Stimulated activated naive CD4-positive, alpha-beta T cell treated with Interleukin-2 at 50 U/mL for 16 hours (primary cell): Measurements from ENCODE around the gene LOC101059915.
"Not testable (repeated sequence)": the region's sequence is repeated elsewhere in the genome, so short reads cannot be mapped to it uniquely, and the experiment has no call there.

Source experiments
- DNase-seq: peaks from one replicate; lab custom pipeline; 2025; lab: John Stamatoyannopoulos, UW

LOC101059915 gene

DNA sequence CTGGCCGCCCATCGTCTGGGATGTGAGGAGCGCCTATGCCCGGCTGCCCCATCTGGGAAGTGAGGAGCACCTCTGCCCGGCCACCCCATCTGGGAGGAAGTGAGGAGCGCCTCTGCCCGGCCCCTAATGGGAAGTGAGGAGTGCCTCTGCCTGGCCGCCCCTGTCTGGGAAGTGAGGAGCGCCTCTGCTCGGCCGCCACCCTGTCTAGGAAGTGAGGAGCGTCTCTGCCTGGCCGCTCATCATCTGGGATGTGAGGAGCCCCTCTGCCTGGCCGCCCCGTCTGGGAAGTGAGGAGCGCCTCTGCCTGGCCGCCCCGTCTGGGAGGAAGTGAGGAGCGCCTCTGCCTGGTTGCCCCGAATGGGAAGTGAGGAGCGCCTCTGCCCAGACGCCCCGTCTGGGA is 8.3 kb downstream of the LOC101059915 start:
- not testable (repeated sequence) for DNase-seq

DNA sequence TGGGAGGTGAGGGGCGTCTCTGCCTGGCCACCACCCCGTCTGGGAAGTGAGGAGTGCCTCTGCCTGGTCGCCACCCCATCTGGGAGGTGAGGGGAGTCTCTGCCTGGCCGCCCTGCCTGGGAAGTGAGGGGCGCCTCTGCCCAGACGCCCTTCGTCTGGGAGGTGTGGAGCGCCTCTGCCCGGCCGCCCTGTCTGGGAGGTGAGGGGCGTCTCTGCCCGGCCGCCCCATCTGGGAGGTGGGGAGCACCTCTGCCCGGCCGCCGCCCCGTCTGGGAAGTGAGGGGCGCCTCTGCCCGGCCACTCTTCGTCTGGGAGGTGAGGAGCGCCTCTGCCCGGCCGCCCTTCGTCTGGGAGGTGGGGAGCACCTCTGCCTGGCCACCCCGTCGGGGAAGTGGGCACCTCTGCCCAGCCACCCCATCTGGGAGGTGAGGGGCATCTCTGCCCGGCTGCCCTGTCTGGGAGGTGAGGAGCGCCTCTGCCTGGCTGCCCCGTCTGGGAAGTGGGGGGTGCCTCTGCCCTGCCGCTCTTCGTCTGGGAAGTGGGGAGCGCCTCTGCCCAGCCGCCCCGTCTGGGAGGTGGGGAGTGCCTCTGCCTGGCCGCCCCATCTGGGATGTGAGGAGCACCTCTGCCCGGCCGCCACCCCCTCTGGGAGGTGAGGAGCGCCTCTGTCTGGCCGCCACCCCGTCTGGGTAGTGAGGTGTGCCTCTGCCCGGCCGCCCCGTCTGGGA is 8.9 kb downstream of the LOC101059915 start:
- not testable (repeated sequence) for DNase-seq

DNA sequence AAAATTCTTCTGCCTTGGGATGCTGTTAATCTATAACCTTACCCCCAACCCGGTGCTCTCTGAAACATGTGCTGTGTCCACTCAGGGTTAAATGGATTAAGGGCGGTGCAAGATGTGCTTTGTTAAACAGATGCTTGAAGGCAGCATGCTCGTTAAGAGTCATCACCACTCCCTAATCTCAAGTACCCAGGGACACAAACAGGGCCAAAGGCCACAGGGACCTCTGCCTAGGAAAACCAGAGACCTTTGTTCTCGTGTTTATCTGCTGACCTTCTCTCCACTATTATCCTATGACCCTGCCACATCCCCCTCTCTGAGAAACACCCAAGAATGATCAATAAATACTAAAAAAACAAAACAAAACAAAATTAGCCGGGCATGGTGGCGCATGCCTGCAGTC is 9.8 kb downstream of the LOC101059915 start:
- DNase-seq, result not testable (repeated sequence)

DNA sequence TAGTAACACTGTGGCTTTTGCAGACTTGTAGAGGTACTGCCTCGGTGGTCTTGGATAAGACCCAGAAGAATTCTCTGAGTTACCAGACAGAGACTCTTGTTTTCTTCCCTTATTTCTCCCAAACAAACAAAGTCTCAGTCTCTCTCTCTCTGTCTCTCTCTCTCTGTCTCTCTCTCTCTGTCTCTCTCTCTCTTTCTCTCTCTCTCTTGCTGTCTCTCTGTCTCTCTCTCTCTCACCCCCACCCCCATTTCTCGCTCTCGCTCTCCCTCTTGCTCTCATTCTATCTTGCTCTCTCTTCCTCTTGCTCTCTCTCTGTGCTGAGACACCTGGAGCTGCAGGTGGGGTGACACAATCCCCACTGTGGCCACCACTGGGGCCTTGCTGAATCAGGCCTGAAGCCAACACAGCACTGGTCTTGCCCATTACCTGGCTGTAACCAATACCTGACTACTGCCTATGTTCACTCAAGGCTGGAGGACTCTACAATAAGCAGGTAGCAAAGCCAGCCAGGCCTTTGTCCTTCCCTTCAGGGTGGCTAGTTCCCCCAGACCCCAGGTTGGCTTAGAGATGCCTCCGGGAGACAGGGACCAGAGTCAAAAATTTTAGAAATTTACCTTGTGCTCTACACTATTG is 12.3 kb downstream of the LOC101059915 start:
- DNase-seq, result no peak

DNA sequence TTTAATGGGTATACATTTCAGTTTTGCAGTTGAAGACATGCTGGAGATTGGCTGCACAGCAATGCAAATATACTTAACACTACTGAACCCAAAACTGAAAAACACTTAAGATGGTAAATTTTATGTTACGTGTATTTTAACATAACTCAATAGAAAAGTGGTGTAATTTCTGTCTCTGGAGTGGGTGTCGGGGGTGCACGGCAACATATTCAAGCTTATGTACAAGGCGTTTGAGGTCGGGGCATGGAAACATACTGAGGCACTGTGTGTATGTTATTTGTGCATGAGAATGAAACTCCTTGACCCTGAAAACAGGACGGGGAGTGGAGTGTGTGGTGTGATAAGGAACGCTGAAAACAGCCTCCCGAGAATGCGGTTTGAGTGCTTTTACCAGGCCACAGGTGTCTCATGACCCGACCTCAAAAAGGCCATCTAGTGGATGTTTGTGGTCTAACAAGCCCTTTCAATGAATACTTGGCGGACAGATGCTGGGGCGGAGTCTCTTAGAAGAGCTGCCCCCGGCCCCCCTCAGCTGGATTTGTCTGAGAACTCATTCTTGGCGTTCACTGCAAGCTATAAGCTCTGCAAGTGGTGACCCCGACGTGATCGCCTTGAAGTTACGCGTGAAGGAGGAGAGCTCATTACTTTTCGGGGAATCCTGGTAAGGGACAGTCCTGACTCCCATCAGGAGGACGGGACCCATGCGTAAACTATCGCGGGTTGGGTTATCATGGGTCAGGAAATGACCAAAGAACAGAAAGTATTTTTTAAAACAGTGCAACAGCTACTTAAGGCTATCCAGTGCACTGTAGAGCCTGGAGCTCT is 29.5 kb downstream of the LOC101059915 start:
- not testable (repeated sequence) for DNase-seq

DNA sequence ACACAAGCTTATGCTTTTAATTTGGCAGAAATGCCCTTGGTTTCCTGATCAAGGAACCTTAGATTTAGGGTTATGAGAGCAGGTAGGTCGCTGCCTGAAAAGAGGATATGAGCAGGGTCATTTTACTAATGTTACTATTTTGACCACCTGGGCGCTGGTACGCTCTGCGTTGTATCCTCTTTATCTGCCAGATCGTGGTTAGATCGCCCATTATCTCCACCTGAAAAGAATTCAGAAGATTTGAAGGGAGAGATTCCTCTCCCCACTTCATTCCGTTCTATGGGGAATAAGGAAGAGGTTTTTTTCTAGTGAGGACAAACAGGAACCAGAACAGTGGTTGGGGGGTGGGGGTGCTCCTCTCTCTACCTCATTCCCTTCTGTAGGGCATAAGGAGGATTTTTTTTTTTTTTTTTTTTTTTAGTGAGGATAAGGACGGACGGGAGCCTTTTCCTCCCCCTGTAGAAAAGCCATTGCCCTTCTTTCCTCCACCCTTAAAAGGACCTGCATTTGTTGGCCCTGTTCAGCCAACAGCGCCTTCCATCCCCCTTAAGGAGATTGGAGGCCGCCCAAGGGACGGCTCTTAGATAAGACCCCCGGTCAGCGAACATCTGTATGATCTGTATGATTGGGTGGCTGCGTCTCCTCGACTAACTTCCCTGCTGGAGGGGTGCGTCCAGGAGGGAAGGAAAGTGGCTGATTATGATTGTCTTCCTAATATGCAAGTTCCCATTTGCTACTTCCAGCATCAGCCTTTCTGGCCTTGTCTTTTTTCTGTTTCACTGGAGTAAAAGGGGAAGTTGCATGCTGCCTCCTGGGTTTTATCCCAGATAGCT is 30.3 kb downstream of the LOC101059915 start:
- not testable (repeated sequence) for DNase-seq

DNA sequence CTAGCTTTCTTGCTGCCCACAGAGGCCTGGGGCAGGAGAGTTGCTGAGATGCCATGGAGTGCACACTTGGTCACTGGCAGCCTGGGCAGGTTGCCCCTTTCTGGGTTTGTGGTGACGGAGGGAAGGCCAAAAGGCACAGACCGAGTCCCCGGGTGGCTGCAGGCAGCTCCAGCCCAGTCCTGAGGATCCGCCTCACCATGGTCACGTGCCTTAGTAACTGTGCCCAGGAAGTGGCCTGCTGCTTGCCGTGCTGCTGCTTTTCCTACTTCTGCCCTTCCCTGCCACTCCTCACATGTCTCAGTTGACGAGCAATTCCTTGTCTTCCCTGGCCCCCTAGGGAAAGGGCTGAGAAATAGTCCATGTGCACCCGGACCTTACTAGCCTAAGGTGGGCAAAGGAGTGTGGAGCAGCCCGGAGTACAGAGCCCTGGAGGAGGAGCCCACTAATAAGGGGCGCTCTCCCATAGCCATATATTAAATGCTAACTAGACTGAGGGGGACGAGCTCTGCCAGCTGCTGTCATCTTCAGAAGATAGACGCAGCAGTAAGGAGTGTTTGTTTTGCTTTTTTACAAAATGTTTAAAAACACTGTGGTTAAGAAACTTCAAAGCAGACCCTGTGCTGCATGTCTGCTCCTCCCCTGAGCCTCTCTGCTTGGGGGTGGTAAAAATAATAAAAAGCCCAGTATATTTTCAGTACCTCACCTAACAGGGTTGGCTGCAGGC is 31.1 kb downstream of the LOC101059915 start:
- not testable (repeated sequence) for DNase-seq

DNA sequence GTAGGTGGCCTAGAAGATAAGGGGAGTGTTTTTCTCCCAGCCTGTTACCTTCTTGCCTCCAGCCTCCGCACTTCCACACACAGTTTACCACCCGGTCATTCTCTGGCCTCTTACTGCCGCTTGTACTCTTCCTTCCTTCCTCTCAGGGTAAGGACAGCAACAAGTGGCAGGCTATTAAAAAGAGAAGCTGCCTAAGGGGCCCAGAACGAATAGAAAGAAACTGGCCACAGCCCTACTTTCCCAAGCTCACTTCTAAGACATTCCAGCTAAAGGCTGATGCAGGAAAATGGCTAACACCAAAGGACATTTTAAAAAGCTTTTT is 31.6 kb downstream of the LOC101059915 start:
- DNase-seq, result not testable (repeated sequence)

DNA sequence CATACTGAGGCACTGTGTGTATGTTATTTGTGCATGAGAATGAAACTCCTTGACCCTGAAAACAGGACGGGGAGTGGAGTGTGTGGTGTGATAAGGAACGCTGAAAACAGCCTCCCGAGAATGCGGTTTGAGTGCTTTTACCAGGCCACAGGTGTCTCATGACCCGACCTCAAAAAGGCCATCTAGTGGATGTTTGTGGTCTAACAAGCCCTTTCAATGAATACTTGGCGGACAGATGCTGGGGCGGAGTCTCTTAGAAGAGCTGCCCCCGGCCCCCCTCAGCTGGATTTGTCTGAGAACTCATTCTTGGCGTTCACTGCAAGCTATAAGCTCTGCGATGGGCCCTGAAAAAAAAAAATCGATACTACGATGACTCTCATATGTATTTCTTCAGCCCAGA is 35.5 kb downstream of the LOC101059915 start:
- DNase-seq, result not testable (repeated sequence)

DNA sequence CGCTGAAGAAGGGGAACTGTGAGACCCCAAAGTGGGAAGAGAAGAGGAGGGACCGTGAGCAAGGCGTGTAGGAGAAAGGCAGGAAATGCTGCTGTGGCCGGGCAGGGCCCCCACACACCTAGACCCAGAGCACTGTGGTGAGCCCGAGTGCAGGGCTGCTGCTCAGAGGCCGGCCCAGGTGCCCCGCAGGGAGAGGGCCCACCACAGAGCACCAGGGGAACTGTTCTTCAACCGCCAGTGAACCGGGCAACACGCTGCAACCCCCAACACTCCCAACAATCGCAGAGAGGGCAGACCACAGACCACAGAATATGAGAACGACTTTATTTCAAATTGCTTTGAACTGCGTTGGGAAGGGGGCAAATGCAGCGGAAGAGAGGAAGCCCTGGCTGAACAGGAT is 46.7 kb downstream of the LOC101059915 start:
- not testable (repeated sequence) for DNase-seq

DNA sequence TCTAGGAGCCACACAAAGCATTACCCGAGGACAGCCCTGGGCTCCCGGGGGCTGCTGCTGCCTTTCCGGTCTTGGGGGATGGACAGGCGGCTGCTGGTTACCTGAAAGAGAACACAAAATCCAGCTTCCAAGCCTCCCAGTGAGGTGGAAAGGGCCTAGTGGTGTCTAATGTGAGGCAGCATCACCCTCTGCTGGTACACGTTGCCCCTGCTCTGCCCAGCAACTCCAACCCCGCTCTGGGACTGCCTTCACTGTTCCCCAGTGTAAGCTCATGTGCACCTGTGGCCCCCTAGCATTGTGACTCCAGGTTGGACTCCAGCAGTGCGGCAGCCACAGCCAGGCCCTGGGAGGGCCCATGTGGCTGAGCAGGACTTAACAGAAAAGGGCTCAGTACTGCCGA is 48.2 kb downstream of the LOC101059915 start:
- not testable (repeated sequence) for DNase-seq

DNA sequence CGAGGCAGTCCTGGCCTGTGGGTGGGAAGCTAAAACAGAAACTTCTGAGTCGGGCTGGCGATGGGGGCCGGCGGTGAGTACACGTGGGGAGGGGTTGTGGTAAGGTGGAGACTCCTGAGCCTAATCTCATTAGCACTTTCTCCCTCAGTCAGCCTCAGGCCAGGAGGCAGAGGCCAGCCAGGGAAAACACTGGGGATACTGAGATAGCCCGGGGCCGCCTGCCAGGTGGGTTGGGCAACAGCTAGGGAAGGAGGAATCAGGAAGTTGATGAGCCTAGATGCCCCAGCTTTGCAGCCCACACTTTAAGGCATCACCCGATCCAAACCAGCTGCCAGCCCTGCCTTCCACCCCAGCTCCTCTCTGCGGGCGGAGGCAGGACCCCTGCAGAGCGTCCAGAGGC is 49.0 kb downstream of the LOC101059915 start:
- DNase-seq, result not testable (repeated sequence)

DNA sequence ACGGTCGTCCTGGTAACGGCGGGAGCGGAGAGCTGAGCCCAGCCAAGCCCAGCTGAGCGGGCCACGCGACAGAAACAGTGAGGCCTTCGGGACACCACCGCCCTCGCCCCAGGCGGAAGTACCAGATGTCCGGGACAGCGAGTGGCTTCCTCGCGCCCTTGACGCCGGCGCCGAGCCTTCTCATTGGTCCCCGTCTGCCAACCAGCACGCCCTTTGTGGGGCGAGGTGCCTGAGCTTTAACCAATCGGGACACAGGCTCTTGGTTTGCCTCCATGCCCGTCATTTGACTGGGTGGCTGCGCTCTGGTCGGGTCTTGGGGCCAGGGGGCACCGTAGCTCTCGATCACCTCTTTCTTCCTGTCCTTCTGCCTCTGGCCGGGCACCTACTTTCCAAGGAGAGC is 50.8 kb downstream of the LOC101059915 start, which contains the start of gene CXorf49:
Gene CXorf49, minus strand, starts transcription at position 101 of the 400 bp plus-strand sequence. CDS start 134 bp downstream, outside the sequence.
- DNase-seq, result not testable (repeated sequence)

DNA sequence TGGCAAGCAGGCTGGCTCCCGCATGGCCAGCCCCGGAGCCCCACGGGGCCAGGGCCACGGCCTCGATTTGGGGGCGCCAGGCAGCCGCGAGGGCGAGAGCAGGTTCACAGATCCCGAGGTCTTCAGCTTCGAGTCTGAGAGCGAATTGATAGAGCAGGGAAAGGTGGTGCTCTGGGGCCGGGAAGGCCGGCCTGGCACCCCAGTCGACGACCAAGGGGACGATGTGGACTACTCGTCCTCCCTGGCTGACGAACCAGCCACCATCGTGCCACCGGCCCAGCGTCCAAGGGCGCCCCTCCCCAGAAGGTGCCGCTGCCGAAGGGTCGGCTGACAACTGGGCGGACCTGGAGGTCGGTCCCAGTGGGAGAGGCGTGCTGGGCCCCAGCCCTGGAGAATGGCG is 51.8 kb downstream of the LOC101059915 start:
- not testable (repeated sequence) for DNase-seq

DNA sequence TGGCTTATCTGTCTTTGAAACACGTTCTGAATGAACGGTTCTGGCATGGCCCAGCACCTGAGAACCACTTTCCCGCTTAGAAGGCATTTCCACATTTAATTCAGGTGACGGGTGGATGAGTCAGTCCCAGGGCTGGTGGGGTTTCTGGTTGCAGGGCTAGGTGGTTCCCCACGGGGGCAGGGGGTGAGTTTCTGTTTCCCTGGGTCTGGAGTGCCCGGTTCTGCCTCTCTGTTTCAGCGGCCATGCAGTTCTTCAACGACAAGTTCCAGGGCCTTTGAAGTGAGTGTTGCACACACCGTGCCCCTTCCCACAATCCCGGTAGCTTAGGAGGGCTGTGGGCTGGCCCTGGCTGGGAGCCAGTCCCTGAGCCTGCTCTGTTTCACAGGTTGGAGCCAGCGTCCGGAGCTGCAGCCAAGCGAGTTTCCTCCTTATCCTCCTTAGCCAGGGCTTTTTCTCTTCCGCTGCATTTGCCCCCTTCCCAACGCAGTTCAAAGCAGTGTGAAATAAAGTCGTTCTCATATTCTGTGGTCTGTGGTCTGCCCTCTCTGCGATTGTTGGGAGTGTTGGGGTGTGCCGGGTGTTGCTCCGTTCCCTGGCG is 53.0 kb downstream of the LOC101059915 start:
- DNase-seq, result not testable (repeated sequence)
